Measurements from ENCODE around the gene GMDS. TPM values are rescaled to one million over a fixed set of nuclear protein-coding genes. Genes with fewer than 3 reads are reported as not detected.

The GMDS gene
- total RNA-seq, 1 donor from 2014 or later = 19.9 TPM

DNA sequence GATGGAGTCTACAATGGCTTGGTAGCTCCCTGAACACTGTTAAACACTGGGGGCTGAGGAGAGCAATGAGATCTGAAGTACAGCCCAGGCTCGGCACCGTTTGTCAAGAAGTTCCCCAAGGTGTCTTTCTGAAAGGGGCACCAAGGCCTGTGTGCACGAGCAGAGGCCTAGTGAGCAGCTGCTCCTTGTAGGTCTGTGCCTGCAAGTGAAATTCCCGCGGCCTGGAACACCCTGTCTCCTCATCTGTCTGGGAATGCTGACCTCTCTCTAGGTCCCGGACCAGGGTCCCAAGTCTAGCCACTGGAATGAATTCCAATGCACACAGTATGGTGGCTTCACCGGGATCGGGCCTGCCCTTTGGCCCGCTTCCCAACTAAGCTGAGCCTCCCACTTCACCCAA, 500.9 kb downstream of the GMDS start:
- Histone ChIP-seq H3K27ac (no peak overlapping the region), H3K36me3 (no peaks in the 10 kb centered on the region)

DNA sequence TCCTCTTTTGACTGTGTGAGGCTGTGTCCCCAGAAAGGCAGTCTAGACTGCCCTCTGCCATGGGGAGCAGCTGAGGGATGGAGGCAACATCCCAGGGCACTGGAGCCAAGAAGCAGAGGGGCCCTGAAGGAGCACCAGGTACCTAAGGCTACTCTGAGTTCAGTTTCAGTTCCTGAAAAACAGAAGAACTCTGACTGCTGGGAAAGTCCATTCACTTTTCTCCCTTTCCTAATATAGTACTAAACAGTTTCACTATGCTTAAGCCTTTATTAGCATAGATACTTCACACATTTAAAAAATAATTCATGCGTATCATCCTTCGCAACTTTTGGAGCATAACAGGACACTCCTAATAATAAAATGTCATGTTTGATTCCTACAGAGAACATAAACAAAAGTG, 505.7 kb downstream of the GMDS start:
- no peak for DNase-seq (ENCODE audit: low spot score in 2 of 2)
- TF ChIP-seq, protein P1, sequence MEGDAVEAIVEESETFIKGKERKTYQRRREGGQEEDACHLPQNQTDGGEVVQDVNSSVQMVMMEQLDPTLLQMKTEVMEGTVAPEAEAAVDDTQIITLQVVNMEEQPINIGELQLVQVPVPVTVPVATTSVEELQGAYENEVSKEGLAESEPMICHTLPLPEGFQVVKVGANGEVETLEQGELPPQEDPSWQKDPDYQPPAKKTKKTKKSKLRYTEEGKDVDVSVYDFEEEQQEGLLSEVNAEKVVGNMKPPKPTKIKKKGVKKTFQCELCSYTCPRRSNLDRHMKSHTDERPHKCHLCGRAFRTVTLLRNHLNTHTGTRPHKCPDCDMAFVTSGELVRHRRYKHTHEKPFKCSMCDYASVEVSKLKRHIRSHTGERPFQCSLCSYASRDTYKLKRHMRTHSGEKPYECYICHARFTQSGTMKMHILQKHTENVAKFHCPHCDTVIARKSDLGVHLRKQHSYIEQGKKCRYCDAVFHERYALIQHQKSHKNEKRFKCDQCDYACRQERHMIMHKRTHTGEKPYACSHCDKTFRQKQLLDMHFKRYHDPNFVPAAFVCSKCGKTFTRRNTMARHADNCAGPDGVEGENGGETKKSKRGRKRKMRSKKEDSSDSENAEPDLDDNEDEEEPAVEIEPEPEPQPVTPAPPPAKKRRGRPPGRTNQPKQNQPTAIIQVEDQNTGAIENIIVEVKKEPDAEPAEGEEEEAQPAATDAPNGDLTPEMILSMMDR (IDR thresholded peaks at IDR 0.05) = no peak
- Histone ChIP-seq H3K9me3 (no peaks in the 10 kb centered on the region), H3K27me3 (no peaks in the 10 kb centered on the region), H3K27ac (no peak overlapping the region), H3K36me3 (no peaks in the 10 kb centered on the region), H3K4me3 (no peak overlapping the region), H3K4me1 (peaks cover 0 to 2% of the 10 kb centered on the region in 2 donors)
- intact Hi-C loops (cut with DNase I) = no loop called here

More for the DNA sequence above, 500.9 kb downstream of the GMDS start:
- no peaks in the 10 kb centered on the region for H3K9me3 ChIP-seq
- intact Hi-C loops (cut with DNase I) = no loop called here
- peaks cover 0 to 10% of the 10 kb centered on the region in 2 donors for H3K4me1 ChIP-seq
- TF ChIP-seq, protein P1 (IDR thresholded peaks at IDR 0.05) = no peak
- no peaks in the 10 kb centered on the region for H3K27me3 ChIP-seq
- no peak overlapping the region for H3K4me3 ChIP-seq
- DNase-seq (ENCODE audit: low spot score in 2 of 2) = no peak

DNA sequence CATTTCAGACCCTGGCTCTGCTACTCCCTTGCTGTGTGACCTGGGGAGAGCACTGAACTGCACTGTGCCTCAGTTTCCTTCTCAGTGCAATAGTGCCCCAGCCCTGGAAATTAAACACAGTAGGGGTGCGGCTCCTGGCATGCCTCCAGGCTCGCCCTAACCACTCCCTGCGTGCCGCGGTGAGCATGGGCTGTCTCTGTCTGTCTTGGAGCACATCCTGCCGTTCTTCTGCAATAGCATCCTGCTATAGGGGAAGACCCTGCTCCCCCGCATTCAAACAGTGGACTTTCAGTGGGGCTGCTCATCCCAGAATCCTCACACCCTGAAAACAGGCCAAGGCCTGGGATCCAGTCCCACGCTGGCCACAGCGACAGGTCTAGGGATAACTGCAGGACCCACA, 506.2 kb downstream of the GMDS start:
- no peaks in the 10 kb centered on the region for H3K9me3 ChIP-seq
- H3K4me3 ChIP-seq = no peak overlapping the region
- TF ChIP-seq, protein P1 (IDR thresholded peaks at IDR 0.05) = no peak

DNA sequence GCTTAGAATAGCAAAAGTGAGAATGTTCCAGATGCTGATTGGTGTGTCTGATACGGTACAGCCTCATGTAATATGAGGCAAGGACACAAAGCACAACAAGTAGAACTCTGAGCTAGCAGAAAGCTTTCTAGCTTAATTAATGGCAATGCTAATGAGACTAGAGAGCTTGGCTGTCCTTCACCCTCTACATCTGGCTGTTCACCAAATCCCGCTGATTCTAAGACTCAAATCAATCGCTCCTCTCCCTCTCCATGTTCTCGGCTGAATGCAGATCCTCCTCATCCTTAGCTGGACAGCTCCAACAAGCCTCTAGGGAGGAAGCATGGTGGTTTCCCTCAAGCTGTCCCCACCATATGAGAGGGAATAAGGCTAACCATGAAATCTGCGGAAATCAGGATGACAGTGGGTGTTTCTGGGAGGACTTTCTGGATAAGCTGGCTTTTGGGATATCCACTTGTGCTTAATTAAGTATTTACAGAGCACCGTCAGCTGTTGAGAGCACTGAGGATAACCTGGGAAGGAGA, 506.8 kb downstream of the GMDS start:
- H3K27me3 ChIP-seq = no peaks in the 10 kb centered on the region
- H3K9me3 ChIP-seq = no peaks in the 10 kb centered on the region
- no peaks in the 10 kb centered on the region for H3K36me3 ChIP-seq
- TF ChIP-seq, protein P1 (IDR thresholded peaks at IDR 0.05) = no peak
- intact Hi-C loops (cut with DNase I) = no loop called here
- H3K4me1 ChIP-seq = no peaks in the 10 kb centered on the region
- H3K4me3 ChIP-seq = no peak overlapping the region
- no peak for DNase-seq (ENCODE audit: low spot score in 2 of 2)
- H3K27ac ChIP-seq = no peak overlapping the region

More for the DNA sequence above, 506.2 kb downstream of the GMDS start:
- H3K4me1 ChIP-seq = no peaks in the 10 kb centered on the region
- no peaks in the 10 kb centered on the region for H3K36me3 ChIP-seq
- no peak overlapping the region for H3K27ac ChIP-seq
- intact Hi-C loops (cut with DNase I) = no loop called here
- no peak for DNase-seq (ENCODE audit: low spot score in 2 of 2)
- H3K27me3 ChIP-seq = no peaks in the 10 kb centered on the region

DNA sequence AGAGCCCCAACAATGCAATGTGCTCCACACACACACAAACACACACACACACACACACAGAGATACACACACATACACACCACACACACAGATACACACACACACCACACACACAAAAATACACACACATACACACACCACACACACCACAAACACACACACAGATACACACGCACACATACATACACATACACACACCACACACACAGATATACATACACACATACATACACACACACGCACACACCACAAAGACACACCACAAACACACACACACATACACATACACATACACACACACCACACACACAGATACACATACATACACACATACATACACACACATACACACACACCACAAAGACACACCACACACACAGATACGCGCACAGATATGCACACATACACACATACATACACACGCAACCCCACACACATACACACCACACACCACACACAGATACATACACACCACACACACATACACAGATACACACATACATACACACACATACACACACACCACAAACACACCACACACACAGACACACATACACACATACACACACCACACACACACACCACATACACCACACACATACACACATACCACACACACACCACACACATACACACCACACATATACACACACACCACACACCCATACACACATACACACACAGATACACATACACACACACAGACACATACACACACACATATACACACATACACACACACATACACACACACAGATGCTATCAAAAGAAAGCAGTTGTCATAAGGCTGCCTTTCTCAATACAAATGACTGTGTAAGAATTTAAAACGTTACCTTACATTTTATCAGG, 507.7 kb downstream of the GMDS start:
- intact Hi-C loops (cut with DNase I) = no loop called here
- Histone ChIP-seq H3K27ac (no peak overlapping the region), H3K4me3 (no peak overlapping the region), H3K36me3 (no peaks in the 10 kb centered on the region), H3K4me1 (no peaks in the 10 kb centered on the region), H3K27me3 (no peaks in the 10 kb centered on the region), H3K9me3 (no peaks in the 10 kb centered on the region)
- no peak for DNase-seq (ENCODE audit: low spot score in 2 of 2)
- TF ChIP-seq, protein P1 (IDR thresholded peaks at IDR 0.05) = no peak
